ENCODE results near the gene GPR27.

The GPR27 gene

DNA sequence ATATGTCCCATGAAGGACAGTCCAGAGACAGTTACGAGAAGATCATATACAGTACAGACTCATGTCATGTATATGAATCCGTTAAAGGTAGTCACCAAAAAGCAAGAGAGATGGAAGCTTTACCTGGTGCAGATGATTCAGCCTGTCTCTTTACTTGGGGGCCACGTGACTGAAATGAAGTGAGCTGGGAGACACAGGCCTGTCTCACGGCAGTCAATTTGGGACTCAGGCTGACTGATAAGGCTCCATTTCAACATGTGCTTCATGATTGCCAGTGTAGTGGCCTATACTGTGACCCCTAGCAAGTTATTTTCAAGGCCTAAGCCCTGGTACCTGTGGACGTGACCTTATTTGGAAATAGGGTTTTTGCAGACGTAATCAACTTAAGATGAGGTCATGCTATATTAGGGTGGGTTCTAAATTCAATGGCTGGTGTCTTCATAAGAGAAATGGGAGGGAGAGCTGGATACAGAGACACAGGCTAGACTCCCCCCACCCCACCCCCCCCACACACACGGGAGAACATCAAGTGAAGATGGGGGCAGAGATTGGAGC, 34.3 kb downstream of the GPR27 start:
- TF ChIP-seq, protein P1, sequence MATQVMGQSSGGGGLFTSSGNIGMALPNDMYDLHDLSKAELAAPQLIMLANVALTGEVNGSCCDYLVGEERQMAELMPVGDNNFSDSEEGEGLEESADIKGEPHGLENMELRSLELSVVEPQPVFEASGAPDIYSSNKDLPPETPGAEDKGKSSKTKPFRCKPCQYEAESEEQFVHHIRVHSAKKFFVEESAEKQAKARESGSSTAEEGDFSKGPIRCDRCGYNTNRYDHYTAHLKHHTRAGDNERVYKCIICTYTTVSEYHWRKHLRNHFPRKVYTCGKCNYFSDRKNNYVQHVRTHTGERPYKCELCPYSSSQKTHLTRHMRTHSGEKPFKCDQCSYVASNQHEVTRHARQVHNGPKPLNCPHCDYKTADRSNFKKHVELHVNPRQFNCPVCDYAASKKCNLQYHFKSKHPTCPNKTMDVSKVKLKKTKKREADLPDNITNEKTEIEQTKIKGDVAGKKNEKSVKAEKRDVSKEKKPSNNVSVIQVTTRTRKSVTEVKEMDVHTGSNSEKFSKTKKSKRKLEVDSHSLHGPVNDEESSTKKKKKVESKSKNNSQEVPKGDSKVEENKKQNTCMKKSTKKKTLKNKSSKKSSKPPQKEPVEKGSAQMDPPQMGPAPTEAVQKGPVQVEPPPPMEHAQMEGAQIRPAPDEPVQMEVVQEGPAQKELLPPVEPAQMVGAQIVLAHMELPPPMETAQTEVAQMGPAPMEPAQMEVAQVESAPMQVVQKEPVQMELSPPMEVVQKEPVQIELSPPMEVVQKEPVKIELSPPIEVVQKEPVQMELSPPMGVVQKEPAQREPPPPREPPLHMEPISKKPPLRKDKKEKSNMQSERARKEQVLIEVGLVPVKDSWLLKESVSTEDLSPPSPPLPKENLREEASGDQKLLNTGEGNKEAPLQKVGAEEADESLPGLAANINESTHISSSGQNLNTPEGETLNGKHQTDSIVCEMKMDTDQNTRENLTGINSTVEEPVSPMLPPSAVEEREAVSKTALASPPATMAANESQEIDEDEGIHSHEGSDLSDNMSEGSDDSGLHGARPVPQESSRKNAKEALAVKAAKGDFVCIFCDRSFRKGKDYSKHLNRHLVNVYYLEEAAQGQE (IDR thresholded peaks at IDR 0.05; ENCODE audit: insufficient replicate concordance, low read depth): no peak
- no peak for TF ChIP-seq GABPA (IDR thresholded peaks at IDR 0.05; ENCODE audit: low read depth)
- Histone ChIP-seq H3K27me3 (ENCODE audit: insufficient read depth, poor library complexity, severe bottlenecking) (no peaks in the 10 kb centered on the region), H3K4me3 (replicated peaks; ENCODE audit: insufficient read depth, low read length) (no peak overlapping the region), H3K27ac (replicated peaks) (no peak overlapping the region)
- DNase-seq (ENCODE audit: low read depth in 1 of 2, low spot score in 1 of 2): no peak

DNA sequence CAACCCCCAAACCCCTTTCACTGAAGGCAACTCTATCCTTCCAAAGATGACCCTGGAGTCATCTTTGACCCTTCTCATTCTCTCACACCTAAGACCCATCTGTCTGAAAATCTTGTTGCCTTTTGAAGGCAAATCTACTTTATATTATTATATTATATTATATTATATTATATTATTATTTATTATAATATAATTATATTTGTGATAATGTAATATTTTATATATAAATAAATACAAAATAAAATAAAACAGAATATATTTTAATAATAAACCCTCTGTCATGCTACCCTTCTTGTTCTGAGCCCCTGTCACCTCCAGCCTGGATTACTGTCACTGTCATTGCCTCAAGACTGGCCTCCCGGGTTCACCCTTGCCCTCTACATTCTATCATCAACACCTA, 36.3 kb downstream of the GPR27 start:
- TF ChIP-seq, protein P2, sequence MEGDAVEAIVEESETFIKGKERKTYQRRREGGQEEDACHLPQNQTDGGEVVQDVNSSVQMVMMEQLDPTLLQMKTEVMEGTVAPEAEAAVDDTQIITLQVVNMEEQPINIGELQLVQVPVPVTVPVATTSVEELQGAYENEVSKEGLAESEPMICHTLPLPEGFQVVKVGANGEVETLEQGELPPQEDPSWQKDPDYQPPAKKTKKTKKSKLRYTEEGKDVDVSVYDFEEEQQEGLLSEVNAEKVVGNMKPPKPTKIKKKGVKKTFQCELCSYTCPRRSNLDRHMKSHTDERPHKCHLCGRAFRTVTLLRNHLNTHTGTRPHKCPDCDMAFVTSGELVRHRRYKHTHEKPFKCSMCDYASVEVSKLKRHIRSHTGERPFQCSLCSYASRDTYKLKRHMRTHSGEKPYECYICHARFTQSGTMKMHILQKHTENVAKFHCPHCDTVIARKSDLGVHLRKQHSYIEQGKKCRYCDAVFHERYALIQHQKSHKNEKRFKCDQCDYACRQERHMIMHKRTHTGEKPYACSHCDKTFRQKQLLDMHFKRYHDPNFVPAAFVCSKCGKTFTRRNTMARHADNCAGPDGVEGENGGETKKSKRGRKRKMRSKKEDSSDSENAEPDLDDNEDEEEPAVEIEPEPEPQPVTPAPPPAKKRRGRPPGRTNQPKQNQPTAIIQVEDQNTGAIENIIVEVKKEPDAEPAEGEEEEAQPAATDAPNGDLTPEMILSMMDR (IDR thresholded peaks at IDR 0.05; ENCODE audit: insufficient read depth, low read length): no peak
- TF ChIP-seq SPI1 (IDR thresholded peaks at IDR 0.05; ENCODE audit: borderline replicate concordance, low read depth): no peak
- TF ChIP-seq, protein P1 (IDR thresholded peaks at IDR 0.05; ENCODE audit: insufficient replicate concordance, low read depth): no peak
- no peak for TF ChIP-seq GABPA (IDR thresholded peaks at IDR 0.05; ENCODE audit: low read depth)
- Histone ChIP-seq H3K27me3 (ENCODE audit: insufficient read depth, poor library complexity, severe bottlenecking) (no peaks in the 10 kb centered on the region), H3K27ac (replicated peaks) (no peak overlapping the region), H3K4me3 (replicated peaks; ENCODE audit: insufficient read depth, low read length) (no peak overlapping the region)
- no peak for DNase-seq (ENCODE audit: low read depth in 1 of 2, low spot score in 1 of 2)

DNA sequence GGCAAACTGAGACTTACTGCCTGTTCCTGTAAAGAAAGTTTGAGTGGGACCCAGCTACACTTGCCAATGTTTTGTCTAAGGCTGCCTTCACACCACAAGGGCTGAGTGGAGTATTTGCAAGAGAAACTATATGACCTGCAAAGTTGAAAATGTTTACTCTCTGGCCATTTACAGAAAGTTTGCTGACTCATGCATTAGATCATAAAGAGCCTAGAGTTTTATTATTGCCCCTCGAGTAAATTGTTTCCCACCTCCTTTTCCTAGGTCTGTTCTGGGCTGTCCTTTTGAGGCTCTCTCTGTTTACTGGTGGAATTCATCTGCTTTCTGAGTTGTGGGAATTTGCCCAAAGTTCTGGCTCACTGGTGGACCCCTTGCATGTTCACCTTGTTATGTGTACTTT, 38.0 kb downstream of the GPR27 start:
- TF ChIP-seq SPI1 (IDR thresholded peaks at IDR 0.05; ENCODE audit: borderline replicate concordance, low read depth) (no peak), GABPA (IDR thresholded peaks at IDR 0.05; ENCODE audit: low read depth) (no peak), POLR2AphosphoS5 (IDR thresholded peaks at IDR 0.05; ENCODE audit: low read depth) (no peak)
- TF ChIP-seq, protein P1 (IDR thresholded peaks at IDR 0.05; ENCODE audit: insufficient replicate concordance, low read depth): no peak
- TF ChIP-seq, protein P2 (IDR thresholded peaks at IDR 0.05; ENCODE audit: insufficient read depth, low read length): no peak
- DNase-seq (ENCODE audit: low read depth in 1 of 2, low spot score in 1 of 2): no peak
- no peak overlapping the region for H3K27ac ChIP-seq (replicated peaks)
- H3K27me3 ChIP-seq (ENCODE audit: insufficient read depth, poor library complexity, severe bottlenecking): no peaks in the 10 kb centered on the region
- no peak overlapping the region for H3K4me3 ChIP-seq (replicated peaks; ENCODE audit: insufficient read depth, low read length)
